GM23338 (cell line): ENCODE data around the gene ZNF496.

Experiments
- EZH2phosphoT487 ChIP-seq: fragments of 200-600 bp; sonication (generic); IDR thresholded peaks from one replicate; pipeline ENCODE4 v1.8.1; 2018; ENCODE audit warnings: antibody characterized with exemption; ENCODE audit not compliant: unreplicated experiment
- TF ChIP-seq, protein P1 (sequence below), 2 experiments: fragments of 200-600 bp in 1 of 2; sonication (generic) in 1 of 2; conservative IDR thresholded peaks; 2 replicates each; pipeline versions ENCODE4 v1.5.1 to v1.6.1; 2016 to 2017; ENCODE audit warnings: antibody characterized with exemption in 2 of 2, low read depth in 2 of 2, mild to moderate bottlenecking in 2 of 2, moderate library complexity in 1 of 2

DNA sequence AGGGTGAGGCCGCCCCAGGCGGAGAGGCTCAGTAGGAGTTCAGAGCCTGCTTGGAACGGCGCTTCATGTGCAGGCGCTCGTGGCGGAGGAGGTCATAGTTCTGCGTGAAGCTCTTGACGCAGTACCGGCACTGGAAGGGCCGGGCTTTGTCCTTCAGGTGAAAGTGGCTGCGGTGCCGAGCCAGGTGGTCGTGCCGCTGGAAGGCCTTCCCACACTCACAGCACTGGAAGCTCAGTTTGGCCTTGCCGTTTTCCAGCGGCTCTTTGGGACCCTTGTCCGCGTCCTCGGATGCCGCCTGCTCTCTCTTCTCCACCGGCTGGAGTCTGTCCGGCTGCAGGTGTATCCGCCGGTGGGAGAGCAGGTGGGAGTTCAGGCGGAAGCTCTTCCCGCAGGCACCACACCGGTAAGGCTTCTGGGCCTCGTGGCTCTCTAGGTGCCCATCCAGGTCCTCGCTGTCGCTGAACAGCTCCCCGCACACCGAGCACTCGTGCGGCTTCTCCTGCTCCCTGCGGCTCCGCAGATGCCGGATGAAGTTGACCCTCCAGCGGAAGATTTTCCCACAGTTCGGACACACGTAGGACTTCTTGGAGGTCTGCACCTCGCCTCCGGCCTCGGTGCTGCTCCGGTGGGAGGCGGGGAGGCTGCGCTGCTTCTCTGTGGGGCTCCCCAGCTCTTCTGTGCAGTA is 31.0 kb downstream of the ZNF496 start:
- TF ChIP-seq, protein P1, sequence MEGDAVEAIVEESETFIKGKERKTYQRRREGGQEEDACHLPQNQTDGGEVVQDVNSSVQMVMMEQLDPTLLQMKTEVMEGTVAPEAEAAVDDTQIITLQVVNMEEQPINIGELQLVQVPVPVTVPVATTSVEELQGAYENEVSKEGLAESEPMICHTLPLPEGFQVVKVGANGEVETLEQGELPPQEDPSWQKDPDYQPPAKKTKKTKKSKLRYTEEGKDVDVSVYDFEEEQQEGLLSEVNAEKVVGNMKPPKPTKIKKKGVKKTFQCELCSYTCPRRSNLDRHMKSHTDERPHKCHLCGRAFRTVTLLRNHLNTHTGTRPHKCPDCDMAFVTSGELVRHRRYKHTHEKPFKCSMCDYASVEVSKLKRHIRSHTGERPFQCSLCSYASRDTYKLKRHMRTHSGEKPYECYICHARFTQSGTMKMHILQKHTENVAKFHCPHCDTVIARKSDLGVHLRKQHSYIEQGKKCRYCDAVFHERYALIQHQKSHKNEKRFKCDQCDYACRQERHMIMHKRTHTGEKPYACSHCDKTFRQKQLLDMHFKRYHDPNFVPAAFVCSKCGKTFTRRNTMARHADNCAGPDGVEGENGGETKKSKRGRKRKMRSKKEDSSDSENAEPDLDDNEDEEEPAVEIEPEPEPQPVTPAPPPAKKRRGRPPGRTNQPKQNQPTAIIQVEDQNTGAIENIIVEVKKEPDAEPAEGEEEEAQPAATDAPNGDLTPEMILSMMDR (conservative IDR thresholded peaks at IDR 0.05; ENCODE audit: low read depth in 2 of 2) = no peak
- no peak for TF ChIP-seq EZH2phosphoT487
